K562 (cell line): ENCODE data around the gene KRT33B. TPM values are rescaled to one million over a fixed set of nuclear protein-coding genes. Genes with fewer than 3 reads are reported as not detected.

Experiments used
- ATAC-seq: fragments of 200-7000 bp; cut with Tn5 transposase; 3 replicates; pipeline ENCODE4 v1.9.1; 2020; ENCODE audit warnings: moderate library complexity
- BruUV-seq: library from RNA; stranded (reverse); fragments of 400-500 nt; replicated peaks from 2 replicates; lab custom pipeline; 2021; lab: Mats Ljungman, UMichigan
- CTCF ChIA-PET: fragments of 300-600 bp; formaldehyde crosslinking; extraction: SDS; loops from one replicate; lab custom pipeline; 2021; ENCODE audit warnings: low intra/inter-chr PET ratio; lab: Yijun Ruan, JAX
- POLR2A ChIA-PET: fragments of 300-600, 350-650 bp; sonication (Branson Sonifier 250); formaldehyde crosslinking; extraction: SDS; loops from one replicate; lab custom pipeline; 2021; ENCODE audit warnings: antibody characterized with exemption, inconsistent platforms; lab: Yijun Ruan, JAX
- DNase-seq, 4 experiments: peaks; one replicate each; pipeline versions ENCODE4 v3.0.0 to v3.0.0-alpha.2; 2011 to 2018; ENCODE audit warnings: low spot score in 3 of 4, mixed read lengths in 3 of 4; ENCODE audit errors: extremely low read depth in 1 of 4
- FAIRE-seq: peaks from 2 replicates; lab custom pipeline; 2011; peaks lifted over from hg19 to GRCh38; lab: Jason Lieb, UNC
- H2AFZ ChIP-seq: 2 replicates; pipeline ENCODE4 v1.6.0; 2011; ENCODE audit warnings: low read depth, low read length, control low read depth, inconsistent platforms
- H3K27ac ChIP-seq: fragments of 200-600 bp; 3 replicates; pipeline ENCODE4 v1.8.0; 2011; ENCODE audit warnings: low read depth, mild to moderate bottlenecking, control low read depth, inconsistent platforms, low read length, moderate library complexity, mixed read lengths; ENCODE audit errors: extremely low read depth
- H3K27me3 ChIP-seq, 2 experiments: fragments of 300-600 bp in 1 of 2; 2 replicates in 1 of 2; 3 replicates in 1 of 2; pipeline versions ENCODE4 v1.6.0 to v1.8.0; 2011; ENCODE audit warnings: inconsistent platforms in 2 of 2, low read length in 2 of 2, mild to moderate bottlenecking in 1 of 2, mixed read lengths in 1 of 2, moderate library complexity in 1 of 2; ENCODE audit not compliant: control insufficient read depth in 2 of 2, insufficient read depth in 2 of 2
- H3K36me3 ChIP-seq: fragments of 300-600 bp; 3 replicates; pipeline ENCODE4 v1.8.0; 2011; ENCODE audit warnings: mild to moderate bottlenecking, low read length, inconsistent platforms; ENCODE audit not compliant: control insufficient read depth, insufficient read depth
- H3K4me1 ChIP-seq, 2 experiments: fragments of 200-600 bp in 1 of 2; replicated peaks in 1 of 2; 2 replicates in 1 of 2; 3 replicates in 1 of 2; pipeline versions ENCODE4 v1.5.1 to v1.8.0; 2011; ENCODE audit warnings: inconsistent platforms in 2 of 2, low read length in 2 of 2, mild to moderate bottlenecking in 1 of 2, mixed read lengths in 1 of 2, moderate library complexity in 1 of 2; ENCODE audit not compliant: control insufficient read depth in 2 of 2, insufficient read depth in 2 of 2
- H3K4me2 ChIP-seq: 2 replicates; pipeline ENCODE4 v1.6.1; 2011; ENCODE audit warnings: low read length, control low read depth, inconsistent platforms, mixed read lengths; ENCODE audit not compliant: insufficient read depth
- H3K4me3 ChIP-seq: fragments of 200-600 bp; sonication (generic), shearing (Covaris generic); 2 replicates; pipeline ENCODE4 v1.5.1; 2016; ENCODE audit warnings: control low read depth, inconsistent platforms
- H3K79me2 ChIP-seq: fragments of 200-600 bp; 3 replicates; pipeline ENCODE4 v1.8.0; 2011; ENCODE audit warnings: low read length, inconsistent platforms; ENCODE audit not compliant: control insufficient read depth, insufficient read depth
- H3K9ac ChIP-seq, 2 experiments: 2 replicates each; pipeline versions ENCODE4 v1.6.0 to v1.6.1; 2011; ENCODE audit warnings: low read depth in 2 of 2, low read length in 2 of 2, control low read depth in 1 of 2, inconsistent platforms in 1 of 2, mild to moderate bottlenecking in 1 of 2, mixed read lengths in 1 of 2; ENCODE audit not compliant: insufficient read depth in 1 of 2
- H3K9me1 ChIP-seq: one replicate; pipeline ENCODE4 v1.6.0; 2011; ENCODE audit warnings: inconsistent platforms, mild to moderate bottlenecking, low read length, moderate library complexity; ENCODE audit not compliant: control insufficient read depth, insufficient read depth
- H3K9me3 ChIP-seq: replicated peaks from 2 replicates; pipeline ENCODE4 v1.5.1; 2011; ENCODE audit warnings: low read depth, low read length, inconsistent platforms; ENCODE audit not compliant: control insufficient read depth, insufficient read depth
- H4K20me1 ChIP-seq: replicated peaks from 2 replicates; pipeline ENCODE4 v1.6.1; 2011; ENCODE audit warnings: low read length, inconsistent platforms, mixed read lengths; ENCODE audit not compliant: control insufficient read depth, insufficient read depth
- HDAC3 ChIP-seq: fragments of 450-650 bp; IDR thresholded peaks from 2 replicates; pipeline ENCODE4 v1.6.1; 2018; ENCODE audit warnings: borderline replicate concordance, mild to moderate bottlenecking, moderate library complexity; ENCODE audit not compliant: partially characterized antibody
- NCOA1 ChIP-seq: fragments of 450-650 bp; IDR thresholded peaks from 2 replicates; pipeline ENCODE4 v1.6.1; 2016; ENCODE audit warnings: low read depth
- NR4A1 ChIP-seq, 2 experiments: fragments of 250-450 bp in 1 of 2; fragments of 450-650 bp in 1 of 2; sonication (Bioruptor Pico) in 1 of 2; IDR thresholded peaks; 2 replicates each; pipeline versions ENCODE4 v1.4.0 to v1.6.1; 2016 to 2020; ENCODE audit warnings: mild to moderate bottlenecking in 2 of 2, missing compliant biosample characterization in 1 of 2, missing genetic modification characterization in 1 of 2, moderate library complexity in 1 of 2
- SMARCA5 ChIP-seq: fragments of 450-650 bp; IDR thresholded peaks from 2 replicates; pipeline ENCODE4 v1.6.1; 2016
- WGBS: fragments of 100-300 bp; shearing (Covaris generic); methylation state at CpG from one replicate; pipeline ENCODE4 v1.1.6; 2016; ENCODE audit warnings: low coverage, mixed read lengths; ENCODE audit not compliant: insufficient coverage; ENCODE audit errors: missing lambda C conversion rate; 5-methylcytosine and 5-hydroxymethylcytosine counted together
- in situ Hi-C: fragments of 300-500 bp; cut with MboI; formaldehyde crosslinking; loops from 4 replicates; pipeline ENCODE4 v1.15.0; 2018; ENCODE audit warnings: inconsistent platforms, mixed read lengths
- intact Hi-C: fragments of 100-400 bp; cut with micrococcal nuclease; formaldehyde crosslinking; loops from 2 replicates; pipeline ENCODE4 v1.14.2; 2022
- polyA plus RNA-seq, 8 experiments: library from polyadenylated mRNA; depleted of rRNA in 4 of 8; stranded (reverse) in 5 of 8; unstranded in 3 of 8; fragments of >200 nt; fragmentation: Nextera tagmentation in 2 of 8; fragmentation: Illumina TruSeq in 1 of 8; extraction: Ambion mirVana in 2 of 8; extraction: Trizol in 1 of 8; gene quantifications; 2 replicates each; pipeline versions ENCODE4 v1.2.1 to v1.2.3, GENCODE V29; 2011 to 2014; ENCODE audit warnings: inconsistent platforms in 1 of 8, missing spikeins in 1 of 8
- total RNA-seq, 7 experiments: library from RNA; depleted of rRNA in 6 of 7; stranded (reverse); fragments of >200 nt in 6 of 7; fragmentation: Illumina TruSeq in 2 of 7; extraction: Trizol in 2 of 7; gene quantifications; 2 replicates each; pipeline versions ENCODE4 v1.2.1 to v1.2.3, GENCODE V29; 2011 to 2021; ENCODE audit warnings: low replicate concordance in 1 of 7
- TF ChIP-seq, protein P1 (sequence below): fragments of 200-800 bp; sonication (Bioruptor generic); IDR thresholded peaks from 2 replicates; pipeline ENCODE4 v1.6.1; 2017; ENCODE audit warnings: missing genetic modification characterization, missing compliant biosample characterization

Gene KRT33B
- total and polyA plus RNA-seq, 9 of the 15 experiments (the other 6 are each of a cell fraction or from before 2014, with no cell fraction given): not detected

DNA sequence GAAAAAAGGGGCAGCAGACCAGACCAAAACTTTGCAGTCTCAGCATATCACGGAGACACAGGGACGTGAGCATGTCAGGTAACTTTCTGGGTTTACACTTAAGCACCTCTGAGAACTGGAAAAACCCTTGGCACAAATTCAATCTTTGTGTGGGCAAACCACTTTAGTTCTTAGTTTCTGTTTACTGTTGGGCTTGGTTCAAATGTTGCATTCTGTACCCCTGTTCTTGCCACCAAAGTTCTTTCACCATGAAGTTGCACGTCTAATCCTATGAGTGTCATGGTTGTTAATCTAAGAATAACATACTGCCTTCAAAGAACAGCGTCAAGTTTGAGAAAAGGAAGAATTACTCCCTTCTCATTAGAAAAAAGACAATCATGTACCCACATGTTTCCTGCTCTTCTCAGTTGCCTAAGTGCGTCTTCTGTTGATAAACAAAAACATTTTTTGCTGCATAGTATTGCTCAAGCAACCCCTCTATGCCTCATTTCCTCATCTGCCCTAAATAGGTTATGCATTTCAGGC, 30.6 kb downstream of the KRT33B start:
- ChIA-PET CTCF (no interaction called here), POLR2A (interaction anchor here (0.8 kb wide), 1 partner anchor 38 kb away, joined by 3 read pairs; no protein-coding TSS in a partner anchor)
- WGBS: 1% methylated on average over 5 of the region's 5 CpGs
- FAIRE-seq (no peak), ATAC-seq (no peak), DNase-seq (no peak)
- TF ChIP-seq NCOA1 (no peak), NR4A1 (CRISPR knock-in tag; IDR thresholded peaks at IDR 0.05) (no peak), NR4A1 (tag; IDR thresholded peaks at IDR 0.05) (no peak), SMARCA5 (no peak), HDAC3 (no peak)
- TF ChIP-seq, protein P1, sequence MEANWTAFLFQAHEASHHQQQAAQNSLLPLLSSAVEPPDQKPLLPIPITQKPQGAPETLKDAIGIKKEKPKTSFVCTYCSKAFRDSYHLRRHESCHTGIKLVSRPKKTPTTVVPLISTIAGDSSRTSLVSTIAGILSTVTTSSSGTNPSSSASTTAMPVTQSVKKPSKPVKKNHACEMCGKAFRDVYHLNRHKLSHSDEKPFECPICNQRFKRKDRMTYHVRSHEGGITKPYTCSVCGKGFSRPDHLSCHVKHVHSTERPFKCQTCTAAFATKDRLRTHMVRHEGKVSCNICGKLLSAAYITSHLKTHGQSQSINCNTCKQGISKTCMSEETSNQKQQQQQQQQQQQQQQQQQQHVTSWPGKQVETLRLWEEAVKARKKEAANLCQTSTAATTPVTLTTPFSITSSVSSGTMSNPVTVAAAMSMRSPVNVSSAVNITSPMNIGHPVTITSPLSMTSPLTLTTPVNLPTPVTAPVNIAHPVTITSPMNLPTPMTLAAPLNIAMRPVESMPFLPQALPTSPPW (CRISPR knock-in tag): no peak
- Histone ChIP-seq H4K20me1 (no peaks in the 10 kb centered on the region), H3K9me3 (no peaks in the 10 kb centered on the region), H3K4me3 (no peak overlapping the region), H3K79me2 (no peaks in the 10 kb centered on the region), H3K9me1 (no peaks in the 10 kb centered on the region), H3K4me2 (no peak overlapping the region), H3K9ac (no peak overlapping the region), H3K4me1 (no peaks in the 10 kb centered on the region), H2AFZ (no peak overlapping the region), H3K27ac (no peak overlapping the region), H3K27me3 (peaks cover 0 to 3% of the 10 kb centered on the region in 2 experiments; a peak in 1 of 5 replicates), H3K36me3 (no peaks in the 10 kb centered on the region)
- in situ Hi-C loops (no loop called here), intact Hi-C loops (no loop called here)
- BruUV-seq: no TSS peak
